ENCODE data around the gene FAT1. TPM values are rescaled to one million over a fixed set of nuclear protein-coding genes. Genes with fewer than 3 reads are reported as not detected.

FAT1 gene
- total and polyA plus RNA-seq, 3 donors from 2014 or later, result 51.5 to 157 (median 118) TPM

GRCh38 chr4:186752325-186752724 is 28.7 kb upstream of the FAT1 start:
- no peaks in the 10 kb centered on the region for H3K9me3 ChIP-seq
- H3K27me3 ChIP-seq, result no peaks in the 10 kb centered on the region
- TF ChIP-seq POLR2A (IDR thresholded peaks at IDR 0.05), result no peak
- no peak for TF ChIP-seq CTCF (IDR thresholded peaks at IDR 0.05)
- no peaks in the 10 kb centered on the region for H3K36me3 ChIP-seq (ENCODE audit: low read depth, missing control alignments)
- no peak overlapping the region for H3K27ac ChIP-seq
- no peak overlapping the region for H3K4me3 ChIP-seq
- WGBS, 2 donors, result 93 to 98% methylated on average over 6 of the region's 6 CpGs
- intact Hi-C loops (cut with DNase I; ENCODE audit: low total_unique reads), result no loop called here
- no peak for DNase-seq
- no peaks in the 10 kb centered on the region for H3K4me1 ChIP-seq

GRCh38 chr4:186749611-186750281 is 26.1 kb upstream of the FAT1 start:
- 84 to 92% methylated on average over 9 to 15 of the region's 15 CpGs for WGBS, 2 donors
- Histone ChIP-seq H3K27ac (no peak overlapping the region), H3K4me3 (no peak overlapping the region), H3K27me3 (no peaks in the 10 kb centered on the region), H3K9me3 (no peaks in the 10 kb centered on the region), H3K36me3 (ENCODE audit: low read depth, missing control alignments) (no peaks in the 10 kb centered on the region), H3K4me1 (no peaks in the 10 kb centered on the region)
- intact Hi-C loops (cut with DNase I; ENCODE audit: low total_unique reads), result no loop called here
- TF ChIP-seq CTCF (IDR thresholded peaks at IDR 0.05) (no peak), POLR2A (IDR thresholded peaks at IDR 0.05) (no peak)
- DNase-seq, result no peak

- no peak for TF ChIP-seq POLR2A (IDR thresholded peaks at IDR 0.05)
- TF ChIP-seq CTCF (IDR thresholded peaks at IDR 0.05), result no peak
- Histone ChIP-seq H3K36me3 (ENCODE audit: low read depth, missing control alignments) (no peaks in the 10 kb centered on the region), H3K27me3 (no peaks in the 10 kb centered on the region), H3K9me3 (no peaks in the 10 kb centered on the region), H3K27ac (no peak overlapping the region), H3K4me1 (no peaks in the 10 kb centered on the region), H3K4me3 (no peak overlapping the region)
- 86 to 90% methylated on average over 6 of the region's 6 CpGs for WGBS, 2 donors
- no peak for DNase-seq
- intact Hi-C loops (cut with DNase I; ENCODE audit: low total_unique reads), result no loop called here
Measured at GRCh38 chr4:186746581-186746980, 22.9 kb upstream of the FAT1 start.

- Histone ChIP-seq H3K27ac (no peak overlapping the region), H3K4me3 (no peak overlapping the region), H3K27me3 (no peaks in the 10 kb centered on the region), H3K9me3 (no peaks in the 10 kb centered on the region), H3K36me3 (ENCODE audit: low read depth, missing control alignments) (no peaks in the 10 kb centered on the region), H3K4me1 (no peaks in the 10 kb centered on the region)
- intact Hi-C loops (cut with DNase I; ENCODE audit: low total_unique reads), result no loop called here
- 70 to 75% methylated on average over 10 of the region's 10 CpGs for WGBS, 2 donors
- no peak for TF ChIP-seq CTCF (IDR thresholded peaks at IDR 0.05)
- no peak for TF ChIP-seq POLR2A (IDR thresholded peaks at IDR 0.05)
- no peak for DNase-seq
Measured at GRCh38 chr4:186743261-186743660, 19.6 kb upstream of the FAT1 start.

- no peaks in the 10 kb centered on the region for H3K27me3 ChIP-seq
- no peaks in the 10 kb centered on the region for H3K9me3 ChIP-seq
- intact Hi-C loops (cut with DNase I; ENCODE audit: low total_unique reads), result no loop called here
- H3K27ac ChIP-seq, result no peak overlapping the region
- H3K36me3 ChIP-seq (ENCODE audit: low read depth, missing control alignments), result no peaks in the 10 kb centered on the region
- TF ChIP-seq POLR2A (IDR thresholded peaks at IDR 0.05) (no peak), CTCF (IDR thresholded peaks at IDR 0.05) (no peak)
- no peak for DNase-seq
- 85 to 89% methylated on average over 6 of the region's 6 CpGs for WGBS, 2 donors
- no peak overlapping the region for H3K4me3 ChIP-seq
- no peaks in the 10 kb centered on the region for H3K4me1 ChIP-seq
Measured at GRCh38 chr4:186740822-186741221, 17.2 kb upstream of the FAT1 start.

Data from testis (tissue), 3 donors.